ENCODE measurements around the gene RFXANK. TPM values are rescaled to one million over a fixed set of nuclear protein-coding genes. Genes with fewer than 3 reads are reported as not detected.
"Not testable (repeated sequence)": the region's sequence is repeated elsewhere in the genome, so short reads cannot be mapped to it uniquely, and the experiment has no call there.

Gene RFXANK
- total RNA-seq, 1 experiment from 2014 or later = 78.7 TPM

GRCh38 chr19:19147344-19147743 is 44.7 kb upstream of the RFXANK start:
- no peak overlapping the region for H3K27ac Mint-ChIP-seq
- peaks cover 18% of the 10 kb centered on the region for H3K27me3 Mint-ChIP-seq (ENCODE audit: low read depth)
- no peak for ATAC-seq

GRCh38 chr19:19148504-19148903 is 43.6 kb upstream of the RFXANK start:
- H3K9me3 Mint-ChIP-seq; H3K36me3 Mint-ChIP-seq; ATAC-seq; H3K4me1 Mint-ChIP-seq; H3K27ac Mint-ChIP-seq; H3K27me3 Mint-ChIP-seq (ENCODE audit: low read depth); H3K4me3 Mint-ChIP-seq; DNase-seq (ENCODE audit: low spot score): not testable (repeated sequence)
- POLR2A ChIA-PET = interaction anchor here (1.4 kb wide), 1 partner anchor 22 kb away, joined by 3 read pairs; the partner anchor contains the start of gene MEF2B
- CTCF ChIA-PET = interaction anchor here (0.7 to 3.8 kb wide), 8 partner anchors 10 to 194 kb away, joined by 3 to 52 read pairs (median 4); partner anchors contain the start of gene MEF2B

More at GRCh38 chr19:19147344-19147743, 44.7 kb upstream of the RFXANK start:
- Mint-ChIP-seq H3K4me1 (no peaks in the 10 kb centered on the region), H3K36me3 (no peaks in the 10 kb centered on the region), H3K9me3 (no peaks in the 10 kb centered on the region), H3K4me3 (no peak overlapping the region)
- no peak for DNase-seq (ENCODE audit: low spot score)
- CTCF ChIA-PET = interaction anchor here (1.0 to 3.8 kb wide), 8 partner anchors 11 to 161 kb away, joined by 3 to 52 read pairs (median 4); partner anchors contain the start of gene MEF2B
- POLR2A ChIA-PET = interaction anchor here (1.2 to 1.4 kb wide), 2 partner anchors 14 to 23 kb away, joined by 3 read pairs; partner anchors contain the start of gene MEF2B
- TF ChIP-seq SOX15 (CRISPR knock-in tag; IDR thresholded peaks at IDR 0.05) (no peak), NFATC4 (CRISPR knock-in tag; IDR thresholded peaks at IDR 0.05) (no peak), ELF4 (CRISPR knock-in tag; IDR thresholded peaks at IDR 0.05; ENCODE audit: low read depth) (no peak), ESRRA (CRISPR knock-in tag; IDR thresholded peaks at IDR 0.05; ENCODE audit: borderline replicate concordance) (no peak), GRHL2 (CRISPR knock-in tag; IDR thresholded peaks at IDR 0.05; ENCODE audit: insufficient replicate concordance, severe bottlenecking) (no peak), NR2C2 (CRISPR knock-in tag; IDR thresholded peaks at IDR 0.05) (no peak)

- ChIA-PET POLR2A (no interaction called here), CTCF (interaction anchor here (1.2 kb wide), 1 partner anchor 75 kb away, joined by 6 read pairs; no protein-coding TSS in a partner anchor)
- Mint-ChIP-seq H3K4me3 (no peak overlapping the region), H3K4me1 (no peaks in the 10 kb centered on the region), H3K27ac (no peak overlapping the region), H3K36me3 (no peaks in the 10 kb centered on the region), H3K27me3 (ENCODE audit: low read depth) (peaks cover 7% of the 10 kb centered on the region), H3K9me3 (no peaks in the 10 kb centered on the region)
- TF ChIP-seq CDX4 (CRISPR knock-in tag; IDR thresholded peaks at IDR 0.05; ENCODE audit: borderline replicate concordance) = no peak
- no peak for TF ChIP-seq NFE2L1 (CRISPR knock-in tag; IDR thresholded peaks at IDR 0.05)
- no peak for TF ChIP-seq FOXJ3 (CRISPR knock-in tag; IDR thresholded peaks at IDR 0.05; ENCODE audit: borderline replicate concordance)
- TF ChIP-seq NR1H2 (CRISPR knock-in tag; IDR thresholded peaks at IDR 0.05) = no peak
- TF ChIP-seq TEAD4 (CRISPR knock-in tag; IDR thresholded peaks at IDR 0.05) = no peak
- no peak for TF ChIP-seq GABPB1 (CRISPR knock-in tag; IDR thresholded peaks at IDR 0.05)
- no peak for TF ChIP-seq ZNF416 (CRISPR knock-in tag; IDR thresholded peaks at IDR 0.05)
- TF ChIP-seq TCF7 (CRISPR knock-in tag; IDR thresholded peaks at IDR 0.05; ENCODE audit: low read depth) = no peak
- TF ChIP-seq EMX1 (CRISPR knock-in tag; IDR thresholded peaks at IDR 0.05) = no peak
- TF ChIP-seq IRF2 (CRISPR knock-in tag; IDR thresholded peaks at IDR 0.05; ENCODE audit: borderline replicate concordance, low read depth) = no peak
- no peak for TF ChIP-seq FOXK1 (CRISPR knock-in tag; IDR thresholded peaks at IDR 0.05)
- no peak for TF ChIP-seq STAT6 (CRISPR knock-in tag; conservative IDR thresholded peaks at IDR 0.05; ENCODE audit: low read depth)
- no peak for TF ChIP-seq OVOL2 (CRISPR knock-in tag; IDR thresholded peaks at IDR 0.05; ENCODE audit: borderline replicate concordance)
- TF ChIP-seq SP1 (CRISPR knock-in tag; conservative IDR thresholded peaks at IDR 0.05) = no peak
- TF ChIP-seq ESRRA (CRISPR knock-in tag; IDR thresholded peaks at IDR 0.05; ENCODE audit: borderline replicate concordance) = no peak
- no peak for TF ChIP-seq TEAD1 (CRISPR knock-in tag; IDR thresholded peaks at IDR 0.05)
- DNase-seq (ENCODE audit: low spot score) = no peak
- ATAC-seq = no peak
These were observed 42.6 kb upstream of the RFXANK start for GRCh38 chr19:19149435-19149834.
